MM.1S (cell line): Measurements from ENCODE around the gene SLC39A8.
"Not testable (repeated sequence)": the region's sequence is repeated elsewhere in the genome, so short reads cannot be mapped to it uniquely, and the experiment has no call there.

ENCODE experiments used
- DNase-seq: peaks from one replicate; pipeline ENCODE4 v3.0.0-alpha.2; 2015
- H2AFZ ChIP-seq: fragments of 300-600 bp; sonication (generic); 2 replicates; pipeline ENCODE4 v1.6.0; 2016; ENCODE audit warnings: antibody characterized with exemption, low read length
- H3F3A ChIP-seq: fragments of 300-600 bp; sonication (generic); 2 replicates; pipeline ENCODE4 v1.6.1; 2016; ENCODE audit warnings: mild to moderate bottlenecking, antibody characterized with exemption, low read length, moderate library complexity, mixed read lengths; ENCODE audit not compliant: insufficient read depth
- H3K27ac ChIP-seq: fragments of 300-600 bp; sonication (generic); 2 replicates; pipeline ENCODE4 v1.5.1; 2016; ENCODE audit warnings: mild to moderate bottlenecking, low read length
- H3K27me3 ChIP-seq: fragments of 300-600 bp; sonication (generic); replicated peaks from 2 replicates; pipeline ENCODE4 v1.6.0; 2016; ENCODE audit warnings: low read length; ENCODE audit not compliant: insufficient read depth
- H3K36me3 ChIP-seq: fragments of 300-600 bp; sonication (generic); replicated peaks from 2 replicates; pipeline ENCODE4 v1.6.1; 2016; ENCODE audit warnings: mild to moderate bottlenecking, low read length, mixed read lengths; ENCODE audit not compliant: insufficient read depth
- H3K4me1 ChIP-seq: fragments of 300-600 bp; sonication (generic); 2 replicates; pipeline ENCODE4 v1.6.1; 2016; ENCODE audit warnings: low read length, mixed read lengths
- H3K4me2 ChIP-seq: fragments of 300-600 bp; sonication (generic); 2 replicates; pipeline ENCODE4 v1.6.0; 2016; ENCODE audit warnings: low read depth, low read length
- H3K4me3 ChIP-seq: fragments of 300-600 bp; sonication (generic); 2 replicates; pipeline ENCODE4 v1.5.1; 2016; ENCODE audit warnings: low read length, mixed read lengths
- H3K79me2 ChIP-seq: fragments of 300-600 bp; sonication (generic); 2 replicates; pipeline ENCODE4 v1.6.1; 2016; ENCODE audit warnings: mixed run types, low read length, mixed read lengths
- H3K9ac ChIP-seq: fragments of 300-600 bp; sonication (generic); 2 replicates; pipeline ENCODE4 v1.6.1; 2016; ENCODE audit warnings: low read length, mixed read lengths
- H3K9me2 ChIP-seq: fragments of 300-600 bp; sonication (generic); replicated peaks from 2 replicates; pipeline ENCODE4 v1.6.1; 2016; ENCODE audit warnings: mild to moderate bottlenecking, low read length, mixed read lengths; ENCODE audit not compliant: insufficient read depth
- H3K9me3 ChIP-seq: fragments of 300-600 bp; sonication (generic); replicated peaks from 2 replicates; pipeline ENCODE4 v1.6.1; 2016; ENCODE audit warnings: mild to moderate bottlenecking, low read length, mixed read lengths; ENCODE audit not compliant: insufficient read depth
- H4K20me1 ChIP-seq: fragments of 300-600 bp; sonication (generic); 2 replicates; pipeline ENCODE4 v1.6.1; 2016; ENCODE audit warnings: mild to moderate bottlenecking, low read length, moderate library complexity, mixed read lengths; ENCODE audit not compliant: insufficient read depth
- EZH2 ChIP-seq: fragments of 300-600 bp; sonication (generic); optimal IDR thresholded peaks from 2 replicates; pipeline ENCODE3; 2017; ENCODE audit warnings: low read depth, mild to moderate bottlenecking, antibody characterized with exemption, low read length, mixed read lengths
- EZH2phosphoT487 ChIP-seq: fragments of 300-600 bp; sonication (generic); IDR thresholded peaks from 2 replicates; pipeline ENCODE4 v1.6.1; 2018; ENCODE audit warnings: antibody characterized with exemption, low read length
- TF ChIP-seq, protein P1 (sequence below): fragments of 300-600 bp; sonication (generic); IDR thresholded peaks from 2 replicates; pipeline ENCODE4 v1.5.1; 2016; ENCODE audit warnings: antibody characterized with exemption, low read length, mixed read lengths

The SLC39A8 gene

DNA sequence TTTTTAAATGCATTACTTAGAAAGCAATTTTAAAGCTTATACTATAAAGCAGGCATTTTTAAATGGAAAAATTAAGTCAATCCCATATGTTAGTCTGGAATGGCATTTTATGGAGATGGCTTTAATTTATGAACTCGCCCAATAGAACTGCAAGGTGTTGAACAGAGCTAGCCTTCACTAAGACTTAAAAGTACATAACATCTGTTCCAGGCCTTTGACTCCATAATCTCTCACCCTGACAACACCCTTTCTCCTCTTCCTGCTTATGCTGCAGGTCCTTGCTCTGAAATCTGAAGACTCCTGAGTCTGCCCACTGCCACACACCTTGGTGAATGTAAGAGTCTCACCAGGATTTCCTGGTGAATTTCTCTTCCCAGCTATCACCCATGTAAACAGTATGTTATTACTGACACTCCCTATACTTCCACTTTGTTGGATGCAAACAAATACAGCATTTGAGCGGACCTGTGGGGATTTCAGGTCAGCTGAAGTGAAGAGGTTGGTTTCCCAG lies 17.7 kb upstream of the SLC39A8 start:
- no peak for DNase-seq
- no peaks in the 10 kb centered on the region for H3K9me3 ChIP-seq
- H4K20me1 ChIP-seq: no peaks in the 10 kb centered on the region
- no peaks in the 10 kb centered on the region for H3K79me2 ChIP-seq
- no peaks in the 10 kb centered on the region for H3K27me3 ChIP-seq
- no peak overlapping the region for H2AFZ ChIP-seq
- H3K9ac ChIP-seq: no peak overlapping the region
- TF ChIP-seq, protein P1, sequence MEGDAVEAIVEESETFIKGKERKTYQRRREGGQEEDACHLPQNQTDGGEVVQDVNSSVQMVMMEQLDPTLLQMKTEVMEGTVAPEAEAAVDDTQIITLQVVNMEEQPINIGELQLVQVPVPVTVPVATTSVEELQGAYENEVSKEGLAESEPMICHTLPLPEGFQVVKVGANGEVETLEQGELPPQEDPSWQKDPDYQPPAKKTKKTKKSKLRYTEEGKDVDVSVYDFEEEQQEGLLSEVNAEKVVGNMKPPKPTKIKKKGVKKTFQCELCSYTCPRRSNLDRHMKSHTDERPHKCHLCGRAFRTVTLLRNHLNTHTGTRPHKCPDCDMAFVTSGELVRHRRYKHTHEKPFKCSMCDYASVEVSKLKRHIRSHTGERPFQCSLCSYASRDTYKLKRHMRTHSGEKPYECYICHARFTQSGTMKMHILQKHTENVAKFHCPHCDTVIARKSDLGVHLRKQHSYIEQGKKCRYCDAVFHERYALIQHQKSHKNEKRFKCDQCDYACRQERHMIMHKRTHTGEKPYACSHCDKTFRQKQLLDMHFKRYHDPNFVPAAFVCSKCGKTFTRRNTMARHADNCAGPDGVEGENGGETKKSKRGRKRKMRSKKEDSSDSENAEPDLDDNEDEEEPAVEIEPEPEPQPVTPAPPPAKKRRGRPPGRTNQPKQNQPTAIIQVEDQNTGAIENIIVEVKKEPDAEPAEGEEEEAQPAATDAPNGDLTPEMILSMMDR: no peak
- H3K4me2 ChIP-seq: no peak overlapping the region
- H3K4me1 ChIP-seq: no peaks in the 10 kb centered on the region
- H3K4me3 ChIP-seq: no peak overlapping the region
- no peaks in the 10 kb centered on the region for H3K36me3 ChIP-seq
- no peaks in the 10 kb centered on the region for H3F3A ChIP-seq
- H3K9me2 ChIP-seq: no peaks in the 10 kb centered on the region
- H3K27ac ChIP-seq: no peak overlapping the region

DNA sequence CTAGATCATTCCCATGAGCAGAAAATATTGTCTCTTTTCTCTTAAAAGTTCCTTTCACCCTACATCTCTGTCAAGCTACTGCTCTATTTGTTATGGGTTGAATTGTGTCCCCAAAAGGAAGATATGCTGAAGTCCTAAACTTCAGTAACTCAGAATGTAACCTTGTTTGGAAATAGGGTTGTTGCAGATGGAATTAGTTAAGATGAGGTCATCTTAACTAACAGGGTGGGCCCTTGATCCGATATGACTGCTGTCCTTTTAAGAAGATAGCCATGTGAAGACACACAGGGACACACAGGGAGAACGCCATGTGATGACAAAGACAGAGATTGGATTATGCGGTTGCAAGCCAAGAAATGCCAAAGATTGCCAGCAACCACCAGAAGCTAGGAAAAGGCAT lies 12.8 kb upstream of the SLC39A8 start:
- H3K9me3 ChIP-seq: no peaks in the 10 kb centered on the region
- H2AFZ ChIP-seq: no peak overlapping the region
- no peaks in the 10 kb centered on the region for H3K9me2 ChIP-seq
- H3K4me1 ChIP-seq: no peaks in the 10 kb centered on the region
- DNase-seq: no peak
- H3K4me2 ChIP-seq: no peak overlapping the region
- TF ChIP-seq EZH2phosphoT487 (no peak), EZH2 (no peak)
- TF ChIP-seq, protein P1: no peak
- no peaks in the 10 kb centered on the region for H3K27me3 ChIP-seq
- H3K27ac ChIP-seq: no peak overlapping the region
- no peaks in the 10 kb centered on the region for H4K20me1 ChIP-seq
- H3F3A ChIP-seq: no peaks in the 10 kb centered on the region
- no peak overlapping the region for H3K9ac ChIP-seq
- no peak overlapping the region for H3K4me3 ChIP-seq
- no peaks in the 10 kb centered on the region for H3K79me2 ChIP-seq
- H3K36me3 ChIP-seq: no peaks in the 10 kb centered on the region

DNA sequence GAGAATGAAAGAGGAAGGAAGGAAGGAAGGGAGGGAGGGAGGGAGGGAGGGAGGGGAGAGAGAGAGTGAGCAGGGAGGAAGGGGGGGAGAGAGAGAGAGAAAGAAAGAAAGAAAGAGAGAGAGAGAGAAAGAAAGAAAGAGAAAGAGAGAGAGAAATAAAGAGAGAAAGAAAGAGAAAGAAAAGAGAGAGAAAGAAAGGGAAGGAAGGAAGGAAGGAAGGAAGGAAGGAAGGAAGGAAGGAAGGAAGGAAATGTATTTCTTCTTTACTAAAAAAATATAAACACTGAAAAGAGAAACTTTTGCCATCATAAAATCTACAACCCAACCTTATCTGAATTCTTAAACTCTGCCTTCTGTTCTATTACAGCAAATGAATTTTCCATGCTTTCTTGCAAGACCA lies 12.4 kb upstream of the SLC39A8 start:
- H3K9ac ChIP-seq, DNase-seq, H3K27ac ChIP-seq, H3K9me3 ChIP-seq, H3K9me2 ChIP-seq, H3F3A ChIP-seq, H3K79me2 ChIP-seq, H3K4me1 ChIP-seq, H3K27me3 ChIP-seq, H3K36me3 ChIP-seq, H4K20me1 ChIP-seq, H2AFZ ChIP-seq, H3K4me2 ChIP-seq, H3K4me3 ChIP-seq: not testable (repeated sequence)

DNA sequence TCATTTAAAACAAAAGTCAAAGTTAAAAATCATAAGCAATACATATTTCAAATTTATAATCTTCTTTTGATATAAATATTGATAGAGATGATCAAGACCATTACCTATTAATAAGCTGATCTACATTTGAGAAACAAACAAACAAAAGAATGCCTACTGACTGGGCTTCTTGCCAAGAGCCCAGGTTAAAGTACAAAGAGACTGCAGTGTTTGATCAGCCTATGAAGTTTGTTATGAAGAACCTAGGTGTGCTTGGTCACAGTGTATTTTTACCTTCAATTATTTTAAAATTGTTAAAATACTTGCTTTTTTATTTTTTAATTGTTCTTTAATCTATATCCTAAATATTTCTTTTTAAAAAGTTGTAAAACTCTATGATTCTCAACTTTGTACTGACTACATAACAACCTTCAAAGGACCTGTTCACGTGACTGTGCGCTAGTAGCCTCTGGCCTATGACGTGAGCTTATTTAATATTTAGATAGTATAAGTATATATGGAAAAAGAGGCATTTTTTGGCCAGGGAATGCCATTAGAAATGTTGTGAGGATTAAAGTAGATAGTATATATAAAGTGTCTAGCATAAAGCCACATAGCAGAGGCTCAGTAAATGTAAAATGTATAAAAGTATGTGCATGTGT lies 11.4 kb upstream of the SLC39A8 start:
- no peaks in the 10 kb centered on the region for H3K9me2 ChIP-seq

More for the DNA sequence above, 11.4 kb upstream of the SLC39A8 start:
- no peaks in the 10 kb centered on the region for H3K4me1 ChIP-seq
- no peak overlapping the region for H3K4me3 ChIP-seq
- H3K9ac ChIP-seq: no peak overlapping the region
- no peak overlapping the region for H2AFZ ChIP-seq
- no peak for DNase-seq
- H3K36me3 ChIP-seq: no peaks in the 10 kb centered on the region
- no peaks in the 10 kb centered on the region for H4K20me1 ChIP-seq
- no peaks in the 10 kb centered on the region for H3K27me3 ChIP-seq
- no peaks in the 10 kb centered on the region for H3K9me3 ChIP-seq
- TF ChIP-seq EZH2phosphoT487 (no peak), EZH2 (no peak)
- TF ChIP-seq, protein P1: no peak
- no peaks in the 10 kb centered on the region for H3K79me2 ChIP-seq
- no peaks in the 10 kb centered on the region for H3F3A ChIP-seq
- no peak overlapping the region for H3K4me2 ChIP-seq
- no peak overlapping the region for H3K27ac ChIP-seq
